GM18868 (cell line): ENCODE measurements around the gene GPATCH4.
"Not testable (repeated sequence)": the region's sequence is repeated elsewhere in the genome, so short reads cannot be mapped to it uniquely, and the experiment has no call there.

Experiments
- ATAC-seq: cut with Tn5 transposase; IDR thresholded peaks from one replicate; pipeline ENCODE4 v1.9.1; 2021; ENCODE audit warnings: mild to moderate bottlenecking, moderate library complexity; ENCODE audit not compliant: unreplicated experiment

GPATCH4 gene

GRCh38 chr1:156598731-156599432 is 2.4 kb downstream of the GPATCH4 start:
- ATAC-seq = no peak

GRCh38 chr1:156598125-156598524 is 3.2 kb downstream of the GPATCH4 start:
- ATAC-seq = no peak

GRCh38 chr1:156596426-156596825 is 4.9 kb downstream of the GPATCH4 start:
- ATAC-seq = no peak

GRCh38 chr1:156595016-156595415 is 6.3 kb downstream of the GPATCH4 start:
- ATAC-seq = no peak

GRCh38 chr1:156594190-156594589 is 7.1 kb downstream of the GPATCH4 start:
- ATAC-seq = no peak

GRCh38 chr1:156593661-156593989 is 7.7 kb downstream of the GPATCH4 start:
- no peak for ATAC-seq

- no peak for ATAC-seq
These were observed 8.2 kb downstream of the GPATCH4 start for GRCh38 chr1:156592910-156593660.

GRCh38 chr1:156592158-156592909 is 8.9 kb downstream of the GPATCH4 start:
- ATAC-seq = no peak

GRCh38 chr1:156591432-156592157 is 9.7 kb downstream of the GPATCH4 start, which contains the start of gene NAXE:
Gene NAXE (plus strand): TSS chr1:156591776. CDS start chr1:156591805, 29 bp downstream.
- peak; percentile 85 for ATAC-seq

- no peak for ATAC-seq
These were observed 10.2 kb downstream of the GPATCH4 start for GRCh38 chr1:156591181-156591431.

GRCh38 chr1:156590326-156591180 is 10.7 kb downstream of the GPATCH4 start:
- no peak for ATAC-seq

GRCh38 chr1:156589546-156589945 is 11.7 kb downstream of the GPATCH4 start:
- no peak for ATAC-seq

GRCh38 chr1:156587927-156588326 is 13.4 kb downstream of the GPATCH4 start:
- not testable (repeated sequence) for ATAC-seq

GRCh38 chr1:156586892-156587477 is 14.3 kb downstream of the GPATCH4 start:
- ATAC-seq = no peak

- no peak for ATAC-seq
These were observed 15.0 kb downstream of the GPATCH4 start for GRCh38 chr1:156586323-156586722.

- no peak for ATAC-seq
These were observed 16.5 kb downstream of the GPATCH4 start for GRCh38 chr1:156584813-156585212.

- ATAC-seq = no peak
These were observed 17.3 kb downstream of the GPATCH4 start for GRCh38 chr1:156583821-156584622.

GRCh38 chr1:156582388-156583017 is 18.8 kb downstream of the GPATCH4 start:
- ATAC-seq = no peak
